ENCODE measurements around the gene SIAE.

DNA sequence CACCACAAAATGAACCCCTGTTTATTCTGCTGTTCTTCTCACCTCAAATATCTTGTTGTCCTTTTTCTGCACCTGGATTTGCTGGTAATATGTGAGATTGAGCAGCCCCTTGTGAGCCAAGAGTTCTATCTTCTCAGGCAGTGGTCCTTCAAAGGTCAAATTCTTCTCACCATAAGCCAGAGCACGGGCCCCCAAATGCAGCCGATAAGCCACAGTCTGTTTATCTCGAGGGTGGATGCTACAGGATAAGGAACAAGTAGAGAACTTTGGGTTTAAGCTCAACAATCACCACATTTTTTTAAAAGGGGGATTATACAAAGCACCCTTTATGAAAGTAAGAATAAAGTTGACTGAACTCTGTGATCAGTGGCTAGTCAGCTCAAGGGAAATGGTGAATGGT lies 35.0 kb downstream of the SIAE start:
- TF ChIP-seq, protein P1, sequence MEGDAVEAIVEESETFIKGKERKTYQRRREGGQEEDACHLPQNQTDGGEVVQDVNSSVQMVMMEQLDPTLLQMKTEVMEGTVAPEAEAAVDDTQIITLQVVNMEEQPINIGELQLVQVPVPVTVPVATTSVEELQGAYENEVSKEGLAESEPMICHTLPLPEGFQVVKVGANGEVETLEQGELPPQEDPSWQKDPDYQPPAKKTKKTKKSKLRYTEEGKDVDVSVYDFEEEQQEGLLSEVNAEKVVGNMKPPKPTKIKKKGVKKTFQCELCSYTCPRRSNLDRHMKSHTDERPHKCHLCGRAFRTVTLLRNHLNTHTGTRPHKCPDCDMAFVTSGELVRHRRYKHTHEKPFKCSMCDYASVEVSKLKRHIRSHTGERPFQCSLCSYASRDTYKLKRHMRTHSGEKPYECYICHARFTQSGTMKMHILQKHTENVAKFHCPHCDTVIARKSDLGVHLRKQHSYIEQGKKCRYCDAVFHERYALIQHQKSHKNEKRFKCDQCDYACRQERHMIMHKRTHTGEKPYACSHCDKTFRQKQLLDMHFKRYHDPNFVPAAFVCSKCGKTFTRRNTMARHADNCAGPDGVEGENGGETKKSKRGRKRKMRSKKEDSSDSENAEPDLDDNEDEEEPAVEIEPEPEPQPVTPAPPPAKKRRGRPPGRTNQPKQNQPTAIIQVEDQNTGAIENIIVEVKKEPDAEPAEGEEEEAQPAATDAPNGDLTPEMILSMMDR (IDR thresholded peaks at IDR 0.05): no peak
- no peak for TF ChIP-seq EZH2 (IDR thresholded peaks at IDR 0.05; ENCODE audit: borderline replicate concordance, insufficient read depth, low read depth, low read length, poor library complexity, severe bottlenecking)
